HG03378 (cell line): ENCODE measurements around the gene MANSC1.
"Not testable (repeated sequence)": the region's sequence is repeated elsewhere in the genome, so short reads cannot be mapped to it uniquely, and the experiment has no call there.

Experiments used
- ATAC-seq: cut with Tn5 transposase; IDR thresholded peaks from one replicate; pipeline ENCODE4 v1.9.1; 2021; ENCODE audit warnings: mild to moderate bottlenecking, moderate library complexity; ENCODE audit not compliant: unreplicated experiment

MANSC1 gene

GRCh38 chr12:12327802-12328201 lies 22.2 kb downstream of the MANSC1 start:
- no peak for ATAC-seq

DNA sequence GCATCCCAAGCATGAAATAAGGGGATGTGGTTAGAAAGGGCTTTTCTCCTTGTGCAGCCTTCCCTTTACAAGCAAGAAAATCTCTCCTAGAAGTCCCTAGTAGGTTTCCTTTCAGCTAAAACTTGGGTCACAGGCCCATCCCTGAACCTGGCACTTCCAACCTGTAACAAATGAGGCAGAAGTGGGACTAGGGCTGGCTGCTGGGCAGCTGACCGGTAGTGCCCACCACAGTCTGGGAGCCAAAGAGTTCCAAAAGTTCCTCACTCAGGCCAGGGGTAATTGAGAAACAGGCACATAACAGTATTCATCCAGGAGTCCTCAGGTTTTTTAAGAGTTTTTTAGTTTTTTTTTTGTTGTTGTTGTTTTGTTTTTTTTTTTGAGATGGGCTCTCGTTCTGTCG lies 23.8 kb downstream of the MANSC1 start:
- ATAC-seq, result no peak

- no peak for ATAC-seq
Observed at GRCh38 chr12:12323591-12323990, 26.5 kb downstream of the MANSC1 start.

DNA sequence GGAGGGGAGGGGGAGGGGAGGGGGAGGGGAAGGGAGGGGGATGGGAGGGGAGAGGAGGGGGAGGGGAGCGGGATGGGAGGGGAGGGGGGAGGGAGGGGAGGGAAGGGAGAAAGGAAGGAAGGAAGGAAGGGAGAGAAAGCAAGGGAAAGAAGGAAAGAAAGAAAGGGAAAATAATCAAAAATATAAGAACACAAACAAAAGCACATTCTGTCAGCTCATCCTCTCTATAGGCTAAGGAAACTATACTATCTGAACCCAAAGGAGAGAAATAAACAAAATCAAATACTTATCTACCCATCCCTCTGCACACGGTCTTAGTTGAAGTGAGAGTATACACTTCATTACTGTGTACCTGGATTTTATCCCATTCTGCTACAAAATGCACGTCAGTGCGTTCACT lies 26.9 kb downstream of the MANSC1 start:
- ATAC-seq, result no peak

- no peak for ATAC-seq
Observed at GRCh38 chr12:12319451-12320183, 30.4 kb downstream of the MANSC1 start.

DNA sequence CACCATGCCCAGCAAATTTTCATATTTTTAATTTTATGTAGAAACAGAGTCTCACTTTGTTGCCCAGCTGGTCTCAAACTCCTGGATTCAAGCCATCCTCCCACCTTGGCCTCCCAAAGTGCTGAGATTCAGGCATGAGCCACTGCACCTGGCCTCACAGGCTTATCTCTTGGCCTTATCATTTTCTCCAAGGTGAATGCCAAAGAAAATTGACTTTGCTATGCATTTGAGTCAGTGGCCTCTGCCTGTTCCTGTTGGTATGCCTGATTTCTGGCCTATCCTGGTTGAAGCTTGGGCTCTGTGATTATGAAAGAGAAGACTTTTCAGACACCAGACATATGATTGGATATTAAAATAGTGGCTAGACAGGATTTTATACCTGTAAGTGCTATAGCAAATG lies 34.2 kb downstream of the MANSC1 start:
- no peak for ATAC-seq

DNA sequence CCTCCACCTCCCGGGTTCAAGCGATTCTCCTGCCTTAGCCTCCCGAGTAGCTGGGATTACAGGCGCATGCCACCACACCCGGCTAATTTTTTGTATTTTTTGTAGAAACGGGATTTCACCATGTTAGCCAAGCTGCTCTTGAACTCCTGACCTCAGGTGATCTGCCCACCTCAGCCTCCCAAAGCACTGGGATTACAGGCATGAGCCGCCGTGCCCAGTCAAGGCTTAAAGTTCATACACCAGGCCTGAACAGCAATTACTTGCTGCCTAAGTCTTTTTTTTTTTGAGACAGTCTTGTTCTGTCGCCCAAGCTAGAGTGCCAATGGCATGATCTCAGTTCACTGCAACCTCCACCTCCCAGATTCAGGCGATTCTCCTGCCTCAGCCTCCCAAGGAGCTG lies 39.3 kb downstream of the MANSC1 start:
- ATAC-seq, result not testable (repeated sequence)

GRCh38 chr12:12305568-12306300 lies 44.3 kb downstream of the MANSC1 start:
- ATAC-seq, result no peak

DNA sequence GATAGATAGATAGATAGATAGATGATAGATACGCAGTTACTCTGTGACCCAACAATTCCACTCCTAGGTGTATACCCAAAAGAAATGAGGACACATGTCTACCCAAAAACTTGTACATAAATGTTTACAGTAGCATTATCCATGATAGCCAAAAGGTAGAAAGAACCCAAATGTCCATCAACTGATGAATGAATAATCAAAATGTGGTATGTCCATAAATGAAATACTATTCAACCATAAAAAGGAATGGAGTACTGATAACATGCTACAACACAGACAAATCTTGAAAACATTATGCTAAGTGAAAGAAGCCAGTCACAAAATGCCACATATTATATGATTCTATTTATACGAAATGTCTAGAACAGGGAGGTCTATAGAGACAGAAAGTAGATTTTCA lies 47.1 kb downstream of the MANSC1 start:
- ATAC-seq, result no peak

DNA sequence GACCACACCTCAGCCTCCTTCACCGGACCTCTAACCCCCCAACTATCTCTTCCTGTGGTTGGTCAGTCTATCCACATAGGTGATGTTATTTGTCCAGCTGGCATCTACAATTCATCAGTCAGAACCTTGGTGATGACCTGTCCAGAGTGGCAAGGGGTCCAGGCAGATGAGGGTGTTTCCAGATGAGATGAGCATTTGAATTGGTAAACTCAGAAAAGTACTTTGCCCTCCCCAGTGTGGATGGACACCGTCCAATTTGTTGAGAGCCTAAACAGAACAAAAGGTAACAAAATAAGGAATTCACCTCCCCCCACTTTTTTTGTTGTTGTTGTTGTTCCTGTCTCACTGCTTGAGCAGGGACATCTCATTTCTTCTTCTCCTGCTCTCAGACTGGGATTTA lies 48.9 kb downstream of the MANSC1 start:
- ATAC-seq, result no peak

DNA sequence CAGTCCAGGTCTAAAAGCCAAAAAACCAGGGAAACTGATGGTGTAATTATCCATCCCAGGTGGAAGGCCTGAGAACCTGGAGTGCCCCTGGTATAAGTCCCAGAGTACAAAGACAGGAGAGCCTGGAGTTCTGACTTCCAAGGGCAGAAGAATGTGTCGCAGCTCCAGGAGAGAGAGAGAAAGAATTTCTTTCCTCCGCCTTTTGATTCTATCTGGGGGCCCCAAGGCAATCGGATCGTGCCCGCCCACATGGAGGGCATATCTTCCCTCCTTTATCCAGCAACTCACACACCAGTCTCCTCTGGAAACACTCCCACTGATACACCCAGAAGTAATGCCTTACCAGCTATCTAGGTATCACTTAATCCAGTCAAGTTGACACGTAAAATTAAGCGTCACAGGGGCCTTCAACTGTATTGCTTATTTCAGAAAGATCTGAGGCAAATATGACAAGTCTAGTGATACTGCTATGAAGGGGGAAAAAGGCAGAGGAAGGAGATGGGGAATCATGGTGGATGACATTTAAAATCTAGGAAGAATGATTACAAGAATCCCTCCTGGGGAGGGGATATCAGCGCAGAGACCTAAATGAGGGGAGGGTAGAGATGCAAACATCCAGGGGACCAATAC lies 52.7 kb downstream of the MANSC1 start:
- no peak for ATAC-seq

DNA sequence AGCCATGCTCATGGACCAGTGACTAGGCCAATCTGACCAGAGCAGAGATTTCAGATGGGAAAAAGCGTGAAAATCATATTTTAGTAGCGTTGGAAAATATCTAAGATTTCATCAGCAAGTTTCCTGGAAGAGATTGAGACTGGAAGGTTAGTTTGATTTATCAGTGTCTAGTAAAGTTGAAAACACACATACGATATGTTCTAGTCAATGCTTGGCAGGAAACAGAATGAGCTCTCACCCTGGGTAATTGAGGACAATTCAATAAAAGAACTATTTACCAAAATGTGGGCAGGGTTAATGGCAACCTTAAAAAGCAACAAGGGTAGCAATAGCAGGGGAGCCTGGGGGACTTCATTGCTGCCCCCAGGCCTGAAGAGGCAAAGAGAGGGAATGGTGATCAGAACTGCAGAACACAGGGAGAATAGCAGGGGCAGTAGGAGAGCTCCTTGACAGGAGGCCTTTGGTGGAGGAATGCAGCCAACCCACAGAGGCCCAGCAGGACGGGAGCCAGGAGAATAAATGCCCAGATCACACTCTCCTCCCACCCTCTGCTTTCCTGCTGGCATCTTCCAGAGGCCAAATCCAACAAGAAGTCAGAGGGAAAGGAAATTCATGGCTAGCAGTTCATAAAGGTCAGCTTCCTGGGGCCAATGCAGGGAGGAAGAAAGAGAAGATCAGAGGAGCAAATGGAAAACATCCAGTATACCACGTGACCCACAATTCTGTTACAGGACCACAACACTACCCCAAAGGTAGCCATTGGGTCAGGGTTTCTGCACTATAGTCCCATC lies 55.6 kb downstream of the MANSC1 start:
- ATAC-seq, result no peak

GRCh38 chr12:12290206-12290605 lies 59.8 kb downstream of the MANSC1 start:
- no peak for ATAC-seq

DNA sequence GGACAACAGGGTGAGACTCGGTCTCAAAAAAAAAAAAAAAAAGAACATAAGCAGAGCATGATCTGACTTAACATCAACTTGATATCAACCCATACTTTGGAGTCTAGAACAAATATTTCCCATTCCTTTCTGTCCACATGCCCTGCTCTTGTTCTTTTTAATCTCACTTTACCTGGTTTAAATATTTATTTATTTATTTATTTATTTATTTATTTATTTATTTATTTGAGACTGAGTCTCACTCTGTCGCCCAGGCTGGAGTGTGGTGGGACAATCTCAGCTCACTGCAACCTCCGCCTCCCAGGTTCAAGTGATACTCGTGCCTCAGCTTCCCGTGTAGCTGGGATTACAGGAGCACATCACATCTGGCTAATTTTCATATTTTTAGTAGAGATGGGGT lies 63.6 kb downstream of the MANSC1 start:
- no peak for ATAC-seq

GRCh38 chr12:12282761-12283425 lies 67.1 kb downstream of the MANSC1 start:
- no peak for ATAC-seq

- ATAC-seq, result no peak
Observed at GRCh38 chr12:12282202-12282601, 67.8 kb downstream of the MANSC1 start.

GRCh38 chr12:12281134-12281533 lies 68.9 kb downstream of the MANSC1 start:
- ATAC-seq, result no peak

DNA sequence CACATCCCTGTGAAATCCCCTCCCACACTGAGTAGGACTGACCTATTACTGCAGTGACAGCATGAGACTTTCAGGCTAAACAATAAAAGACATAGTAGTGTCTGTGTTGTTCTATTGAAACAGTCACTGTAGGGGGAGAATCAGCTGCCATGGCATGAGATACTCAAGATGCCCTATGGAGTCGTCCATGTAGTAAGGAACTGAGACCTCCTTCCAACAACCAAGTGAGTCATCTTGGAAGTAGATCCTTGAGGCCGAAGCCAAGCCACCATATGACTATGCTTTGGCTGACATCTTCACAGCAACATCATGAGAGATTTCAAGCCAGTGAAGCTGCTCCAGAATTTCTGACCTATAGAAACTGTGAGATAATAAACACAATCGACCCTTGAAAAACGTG lies 71.1 kb downstream of the MANSC1 start:
- ATAC-seq, result no peak
